ENCODE data around the gene PIK3CA. TPM values are rescaled to one million over a fixed set of nuclear protein-coding genes. Genes with fewer than 3 reads are reported as not detected.

Gene PIK3CA
- total RNA-seq, 1 experiment from 2014 or later: 27.6 TPM

- BruUV-seq (replicated peaks): no TSS peak
- Histone ChIP-seq H3K27ac (ENCODE audit: low read length) (no peak overlapping the region), H3K36me3 (ENCODE audit: control insufficient read depth, insufficient read depth, low read length) (no peaks in the 10 kb centered on the region), H3K9me3 (ENCODE audit: control insufficient read depth, insufficient read depth, low read depth, low read length) (no peaks in the 10 kb centered on the region), H3K4me1 (ENCODE audit: control insufficient read depth, insufficient read depth, low read length) (no peaks in the 10 kb centered on the region), H3K27me3 (ENCODE audit: control insufficient read depth, insufficient read depth, low read length) (no peaks in the 10 kb centered on the region), H3K4me3 (ENCODE audit: low read depth in 2 of 2, low read length in 2 of 2) (no peak overlapping the region)
- ChIA-PET POLR2A (no interaction called here), CTCF (no interaction called here)
- intact Hi-C loops (cut with micrococcal nuclease; ENCODE audit: unreplicated experiment) (no loop called here), in situ Hi-C loops (cut with HindIII; ENCODE audit: low pct_unique_long_range_greater_than_20kb, low sequenced_read_pairs) (no loop called here)
- DNase-seq (ENCODE audit: low read depth, low spot score) (no peak), ATAC-seq (no peak)
- TF ChIP-seq, protein P1, sequence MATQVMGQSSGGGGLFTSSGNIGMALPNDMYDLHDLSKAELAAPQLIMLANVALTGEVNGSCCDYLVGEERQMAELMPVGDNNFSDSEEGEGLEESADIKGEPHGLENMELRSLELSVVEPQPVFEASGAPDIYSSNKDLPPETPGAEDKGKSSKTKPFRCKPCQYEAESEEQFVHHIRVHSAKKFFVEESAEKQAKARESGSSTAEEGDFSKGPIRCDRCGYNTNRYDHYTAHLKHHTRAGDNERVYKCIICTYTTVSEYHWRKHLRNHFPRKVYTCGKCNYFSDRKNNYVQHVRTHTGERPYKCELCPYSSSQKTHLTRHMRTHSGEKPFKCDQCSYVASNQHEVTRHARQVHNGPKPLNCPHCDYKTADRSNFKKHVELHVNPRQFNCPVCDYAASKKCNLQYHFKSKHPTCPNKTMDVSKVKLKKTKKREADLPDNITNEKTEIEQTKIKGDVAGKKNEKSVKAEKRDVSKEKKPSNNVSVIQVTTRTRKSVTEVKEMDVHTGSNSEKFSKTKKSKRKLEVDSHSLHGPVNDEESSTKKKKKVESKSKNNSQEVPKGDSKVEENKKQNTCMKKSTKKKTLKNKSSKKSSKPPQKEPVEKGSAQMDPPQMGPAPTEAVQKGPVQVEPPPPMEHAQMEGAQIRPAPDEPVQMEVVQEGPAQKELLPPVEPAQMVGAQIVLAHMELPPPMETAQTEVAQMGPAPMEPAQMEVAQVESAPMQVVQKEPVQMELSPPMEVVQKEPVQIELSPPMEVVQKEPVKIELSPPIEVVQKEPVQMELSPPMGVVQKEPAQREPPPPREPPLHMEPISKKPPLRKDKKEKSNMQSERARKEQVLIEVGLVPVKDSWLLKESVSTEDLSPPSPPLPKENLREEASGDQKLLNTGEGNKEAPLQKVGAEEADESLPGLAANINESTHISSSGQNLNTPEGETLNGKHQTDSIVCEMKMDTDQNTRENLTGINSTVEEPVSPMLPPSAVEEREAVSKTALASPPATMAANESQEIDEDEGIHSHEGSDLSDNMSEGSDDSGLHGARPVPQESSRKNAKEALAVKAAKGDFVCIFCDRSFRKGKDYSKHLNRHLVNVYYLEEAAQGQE (IDR thresholded peaks at IDR 0.05; ENCODE audit: insufficient read depth in 1 of 2, low read depth in 2 of 2, low read length in 1 of 2): no peak
- no peak for TF ChIP-seq CTCF (IDR thresholded peaks at IDR 0.05)
- no peak for TF ChIP-seq SIN3A (IDR thresholded peaks at IDR 0.05; ENCODE audit: borderline replicate concordance, insufficient read depth, low read depth, low read length)
- TF ChIP-seq POLR2AphosphoS5 (IDR thresholded peaks at IDR 0.05; ENCODE audit: low read depth, low read length): no peak
- TF ChIP-seq TCF7L2 (IDR thresholded peaks at IDR 0.05; ENCODE audit: low read depth, low read length): no peak
Observed at GRCh38 chr3:179190581-179190980, 42.4 kb downstream of the PIK3CA start.

DNA sequence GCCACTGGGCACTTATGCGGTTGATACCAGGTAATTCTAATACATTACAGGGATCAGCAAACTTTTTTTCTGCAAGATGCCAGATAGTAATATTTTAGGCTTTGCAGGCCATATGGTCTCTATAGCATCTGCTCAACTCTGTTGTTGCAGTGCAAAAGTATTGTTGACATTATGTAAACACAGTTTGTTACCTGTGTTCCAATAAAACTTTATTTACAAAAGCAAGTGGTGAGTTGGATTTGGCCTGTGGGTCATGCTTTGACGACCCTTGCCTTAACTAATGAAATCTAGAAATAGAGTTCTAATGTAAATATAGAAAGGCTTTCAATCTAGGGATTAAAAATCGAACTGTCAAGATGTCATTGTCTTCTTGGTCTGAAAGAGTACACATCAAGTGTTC is 44.4 kb downstream of the PIK3CA start:
- Histone ChIP-seq H3K36me3 (ENCODE audit: control insufficient read depth, insufficient read depth, low read length) (no peaks in the 10 kb centered on the region), H3K27me3 (ENCODE audit: control insufficient read depth, insufficient read depth, low read length) (no peaks in the 10 kb centered on the region), H3K9me3 (ENCODE audit: control insufficient read depth, insufficient read depth, low read depth, low read length) (no peaks in the 10 kb centered on the region), H3K27ac (ENCODE audit: low read length) (no peak overlapping the region), H3K4me3 (ENCODE audit: low read depth in 2 of 2, low read length in 2 of 2) (no peak overlapping the region), H3K4me1 (ENCODE audit: control insufficient read depth, insufficient read depth, low read length) (no peaks in the 10 kb centered on the region; the same call in 1 of the 2 replicates)
- ChIA-PET POLR2A (no interaction called here), CTCF (no interaction called here)
- no TSS peak for BruUV-seq (replicated peaks)
- DNase-seq (ENCODE audit: low read depth, low spot score) (no peak), ATAC-seq (no peak)
- intact Hi-C loops (cut with micrococcal nuclease; ENCODE audit: unreplicated experiment): no loop called here
- TF ChIP-seq TCF7L2 (IDR thresholded peaks at IDR 0.05; ENCODE audit: low read depth, low read length): no peak
- no peak for TF ChIP-seq POLR2AphosphoS5 (IDR thresholded peaks at IDR 0.05; ENCODE audit: low read depth, low read length)
- TF ChIP-seq, protein P1 (IDR thresholded peaks at IDR 0.05; ENCODE audit: insufficient read depth in 1 of 2, low read depth in 2 of 2, low read length in 1 of 2): no peak
- in situ Hi-C loops (cut with HindIII; ENCODE audit: low pct_unique_long_range_greater_than_20kb, low sequenced_read_pairs): no loop called here
